HepG2 (cell line): ENCODE measurements around the gene DHX32. TPM values are rescaled to one million over a fixed set of nuclear protein-coding genes. Genes with fewer than 3 reads are reported as not detected.

Source experiments
- ETV5 ChIP-seq: IDR thresholded peaks from 2 replicates; pipeline ENCODE4 v1.6.1; 2018; ENCODE audit warnings: missing biosample characterization, missing genetic modification reagents, inconsistent platforms, borderline replicate concordance
- FUBP1 ChIP-seq: sonication (generic); formaldehyde crosslinking; IDR thresholded peaks from 2 replicates; pipeline ENCODE4 v1.5.1; 2020; ENCODE audit warnings: missing genetic modification reagents, mild to moderate bottlenecking, borderline replicate concordance
- HOMEZ ChIP-seq: IDR thresholded peaks from 2 replicates; pipeline ENCODE4 v1.6.1; 2016; ENCODE audit warnings: low read depth
- NFKB2 ChIP-seq: sonication (generic); formaldehyde crosslinking; IDR thresholded peaks from 2 replicates; pipeline ENCODE4 v1.4.0; 2020; ENCODE audit warnings: missing genetic modification reagents, borderline replicate concordance
- NR2F6 ChIP-seq, 2 experiments: IDR thresholded peaks; 2 replicates each; pipeline ENCODE4 v1.6.1; 2016; ENCODE audit warnings: antibody characterized with exemption in 1 of 2, mild to moderate bottlenecking in 1 of 2
- POLR2AphosphoS2 ChIP-seq: IDR thresholded peaks from 2 replicates; pipeline ENCODE4 v1.6.1; 2011; ENCODE audit warnings: low read depth, low read length, improper control_type of control experiment
- SKI ChIP-seq: fragments of 450-650 bp; IDR thresholded peaks from one replicate; pipeline ENCODE4 v1.6.1; 2018; ENCODE audit warnings: mild to moderate bottlenecking; ENCODE audit not compliant: partially characterized antibody
- SPEN ChIP-seq: sonication (generic); formaldehyde crosslinking; IDR thresholded peaks from 2 replicates; pipeline ENCODE4 v1.5.1; 2020; ENCODE audit warnings: low read depth, mild to moderate bottlenecking, missing genetic modification reagents
- ZNF101 ChIP-seq: sonication (generic); formaldehyde crosslinking; IDR thresholded peaks from 2 replicates; pipeline ENCODE4 v1.4.0; 2020; ENCODE audit warnings: mild to moderate bottlenecking, low read depth, missing genetic modification reagents, borderline replicate concordance
- ZNF563 ChIP-seq: sonication (generic); formaldehyde crosslinking; IDR thresholded peaks from 2 replicates; pipeline ENCODE4 v1.8.0; 2022; ENCODE audit warnings: mild to moderate bottlenecking, moderate library complexity, missing genetic modification reagents
- ZNF646 ChIP-seq: sonication (generic); formaldehyde crosslinking; IDR thresholded peaks from 2 replicates; pipeline ENCODE4 v1.9.0; 2021; ENCODE audit warnings: mild to moderate bottlenecking, missing genetic modification reagents
- ZNF710 ChIP-seq: sonication (generic); formaldehyde crosslinking; IDR thresholded peaks from 2 replicates; pipeline ENCODE4 v1.5.0; 2020; ENCODE audit warnings: mild to moderate bottlenecking, missing genetic modification reagents, borderline replicate concordance
- polyA plus RNA-seq, 8 experiments: library from polyadenylated mRNA; depleted of rRNA in 3 of 8; stranded (reverse) in 7 of 8; unstranded in 1 of 8; fragments of >200 nt; fragmentation: Illumina TruSeq in 4 of 8; extraction: Trizol in 4 of 8; gene quantifications; 2 replicates each; pipeline versions ENCODE4 v1.2.1 to v1.2.3, GENCODE V29; 2011 to 2016; ENCODE audit warnings: low read depth in 4 of 8, missing spikeins in 1 of 8, mixed read lengths in 1 of 8; ENCODE audit not compliant: insufficient read depth in 1 of 8
- total RNA-seq, 5 experiments: library from RNA; depleted of rRNA; stranded (reverse); fragments of >200 nt; fragmentation: Illumina TruSeq; extraction: Trizol; gene quantifications; 2 replicates each; pipeline ENCODE4 v1.2.3, GENCODE V29; 2016; ENCODE audit warnings: low read depth in 1 of 5

The DHX32 gene
- total and polyA plus RNA-seq, 2 of the 13 experiments (the other 11 are each of a cell fraction or from before 2014, with no cell fraction given) = 15.5 to 16.5 TPM

GRCh38 chr10:125792342-125793300, 88.5 kb downstream of the DHX32 start (continued):
- TF ChIP-seq ZNF646 (CRISPR knock-in tag) (peak; percentile 44; the same call in 1 of the 2 replicates), NR2F6 (IDR thresholded peaks at IDR 0.05) (peak; percentile 96), NR2F6 (CRISPR knock-in tag; IDR thresholded peaks at IDR 0.05) (peak; percentile 97), ZNF101 (CRISPR knock-in tag) (no peak), SPEN (CRISPR knock-in tag) (peak; percentile 74; the same call in 1 of the 2 replicates), ETV5 (CRISPR knock-in tag) (peak; percentile 96), ZNF710 (CRISPR knock-in tag) (peak; percentile 86; the same call in 1 of the 2 replicates), SKI (peak; percentile 89), NFKB2 (CRISPR knock-in tag) (no peak; the same call in 1 of the 2 replicates), ZNF563 (CRISPR knock-in tag) (no peak), HOMEZ (CRISPR knock-in tag) (peak; percentile 89; the same call in 1 of the 2 replicates), FUBP1 (peak; percentile 78; the same call in 1 of the 2 replicates), POLR2AphosphoS2 (no peak)
